CD14-positive monocyte (primary cell): ENCODE data around the gene IL7R. TPM values are rescaled to one million over a fixed set of nuclear protein-coding genes. Genes with fewer than 3 reads are reported as not detected.

Experiments
- DNase-seq, 3 donors: peaks; one replicate each; pipeline ENCODE4 v3.0.0-alpha.2; 2011 to 2022
- H2AFZ ChIP-seq: 2 replicates; pipeline ENCODE4 v1.6.0; 2012; ENCODE audit warnings: mild to moderate bottlenecking, low read depth, low read length, inconsistent platforms; ENCODE audit not compliant: insufficient read depth, poor library complexity, severe bottlenecking
- H3K27ac ChIP-seq, 2 donors: 1 replicate in 1 of 2; 2 replicates in 1 of 2; pipeline ENCODE4 v1.5.1; 2012 to 2013; ENCODE audit warnings: low read length in 2 of 2, control low read depth in 1 of 2, inconsistent platforms in 1 of 2, low read depth in 1 of 2, mild to moderate bottlenecking in 1 of 2
- H3K27me3 ChIP-seq, 2 donors: one replicate each; pipeline versions ENCODE4 v1.6.0 to v1.6.1; 2011 to 2013; ENCODE audit warnings: low read length in 2 of 2; ENCODE audit not compliant: control insufficient read depth in 2 of 2, insufficient read depth in 2 of 2
- H3K36me3 ChIP-seq, 2 donors: replicated peaks in 1 of 2; 1 replicate in 1 of 2; 2 replicates in 1 of 2; pipeline versions ENCODE4 v1.5.1 to v1.6.1; 2012 to 2013; ENCODE audit warnings: low read length in 2 of 2, control low read depth in 1 of 2, inconsistent platforms in 1 of 2, mild to moderate bottlenecking in 1 of 2; ENCODE audit not compliant: insufficient read depth in 2 of 2, control insufficient read depth in 1 of 2
- H3K4me1 ChIP-seq, 2 donors: 1 replicate in 1 of 2; 2 replicates in 1 of 2; pipeline versions ENCODE4 v1.5.1 to v1.6.1; 2012 to 2013; ENCODE audit warnings: low read length in 2 of 2, control low read depth in 1 of 2, inconsistent platforms in 1 of 2, mild to moderate bottlenecking in 1 of 2, moderate library complexity in 1 of 2; ENCODE audit not compliant: insufficient read depth in 2 of 2, control insufficient read depth in 1 of 2
- H3K4me2 ChIP-seq: replicated peaks from 2 replicates; pipeline ENCODE3; 2012; ENCODE audit warnings: low read length, moderate library complexity, mild to moderate bottlenecking; ENCODE audit not compliant: poor library complexity, severe bottlenecking; ENCODE audit errors: extremely low read depth
- H3K4me3 ChIP-seq, 3 experiments: fragments of 200-600 bp in 1 of 3; sonication (generic) in 1 of 3; replicated peaks in 1 of 3; 1 replicate in 2 of 3; 2 replicates in 1 of 3; pipeline ENCODE4 v1.5.1; 2011 to 2013; ENCODE audit warnings: low read length in 3 of 3, mild to moderate bottlenecking in 3 of 3, control low read depth in 2 of 3, low read depth in 2 of 3, inconsistent platforms in 1 of 3, moderate library complexity in 1 of 3
- H3K79me2 ChIP-seq: 2 replicates; pipeline ENCODE4 v1.6.0; 2012; ENCODE audit warnings: mild to moderate bottlenecking, control low read depth, inconsistent platforms, low read length, moderate library complexity; ENCODE audit not compliant: insufficient read depth
- H3K9ac ChIP-seq: 2 replicates; pipeline ENCODE4 v1.6.0; 2017; ENCODE audit warnings: low read length, mild to moderate bottlenecking; ENCODE audit not compliant: insufficient read depth, poor library complexity, severe bottlenecking
- H3K9me3 ChIP-seq, 2 donors: replicated peaks in 1 of 2; 1 replicate in 1 of 2; 2 replicates in 1 of 2; pipeline versions ENCODE4 v1.5.1 to v1.6.1; 2012 to 2013; ENCODE audit warnings: low read length in 2 of 2, control low read depth in 1 of 2; ENCODE audit not compliant: control insufficient read depth in 1 of 2, insufficient read depth in 1 of 2
- H4K20me1 ChIP-seq: 2 replicates; pipeline ENCODE4 v1.6.0; 2012; ENCODE audit warnings: mild to moderate bottlenecking, low read length, control low read depth, moderate library complexity; ENCODE audit not compliant: insufficient read depth
- H3K27ac Mint-ChIP-seq, 7 donors: one replicate each; pipeline ENCODE4 v1.8.0; 2020; ENCODE audit warnings: mild to moderate bottlenecking in 7 of 7, mixed read lengths in 7 of 7, moderate library complexity in 6 of 7, inconsistent platforms in 2 of 7
- H3K27me3 Mint-ChIP-seq, 3 donors: one replicate each; pipeline ENCODE4 v1.8.0; 2021 to 2022; ENCODE audit warnings: low read depth in 3 of 3, mild to moderate bottlenecking in 3 of 3, mixed read lengths in 3 of 3, moderate library complexity in 3 of 3, inconsistent platforms in 1 of 3
- H3K36me3 Mint-ChIP-seq, 2 donors: one replicate each; pipeline ENCODE4 v1.8.0; 2020; ENCODE audit warnings: mixed read lengths in 2 of 2, inconsistent platforms in 1 of 2, mild to moderate bottlenecking in 1 of 2
- H3K4me1 Mint-ChIP-seq: one replicate; pipeline ENCODE4 v1.8.0; 2020; ENCODE audit warnings: mild to moderate bottlenecking, mixed read lengths
- H3K4me3 Mint-ChIP-seq, 2 donors: one replicate each; pipeline ENCODE4 v1.8.0; 2020; ENCODE audit warnings: mild to moderate bottlenecking in 2 of 2, mixed read lengths in 2 of 2, moderate library complexity in 1 of 2
- H3K9me3 Mint-ChIP-seq, 7 donors: one replicate each; pipeline ENCODE4 v1.8.0; 2020 to 2022; ENCODE audit warnings: mixed read lengths in 7 of 7, mild to moderate bottlenecking in 6 of 7, moderate library complexity in 6 of 7, inconsistent platforms in 2 of 7
- WGBS: methylation state at CpG from one replicate; pipeline ENCODE4 v1.1.5; 2013; ENCODE audit warnings: missing lambda C conversion rate; ENCODE audit not compliant: insufficient coverage; 5-methylcytosine and 5-hydroxymethylcytosine counted together
- intact Hi-C, 2 donors: fragments of 100-400 bp; cut with micrococcal nuclease; formaldehyde crosslinking; loops; one replicate each; pipeline versions ENCODE4 v1.15.0 to v1.15.1; 2023
- polyA plus RNA-seq, 3 donors: library from polyadenylated mRNA; depleted of rRNA in 1 of 3; unstranded in 2 of 3; stranded (reverse) in 1 of 3; fragments of 300-500 nt in 2 of 3; fragments of >200 nt in 1 of 3; fragmentation: Illumina TruSeq in 2 of 3; gene quantifications; 1 replicate in 2 of 3; 2 replicates in 1 of 3; pipeline ENCODE4 v1.2.3, GENCODE V29; 2012 to 2021
- TF ChIP-seq, protein P1 (sequence below): fragments of 200-600 bp; IDR thresholded peaks from one replicate; pipeline ENCODE4 v1.8.0; 2022; ENCODE audit warnings: antibody characterized with exemption, mild to moderate bottlenecking

Gene IL7R
- polyA plus RNA-seq, 3 donors = 0.12 to 1.9 (median 1.1) TPM

DNA sequence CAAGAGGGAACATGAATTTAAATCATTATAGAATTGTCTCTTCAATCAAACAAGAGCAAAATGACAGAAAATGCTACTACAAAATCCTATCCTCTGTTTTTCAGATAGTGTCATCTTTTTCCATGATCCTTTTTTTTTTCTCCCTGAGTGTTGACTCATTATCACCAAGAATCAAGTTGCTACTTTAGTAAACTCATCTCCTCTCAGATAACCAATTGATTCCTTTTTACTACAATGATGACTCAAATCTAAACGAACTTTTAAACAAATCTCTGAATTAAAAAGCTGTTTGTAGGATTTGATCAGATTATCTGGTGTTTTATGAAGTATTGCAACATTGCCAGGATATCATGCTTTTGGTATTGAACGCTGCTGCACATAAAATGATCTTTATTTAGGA is 23.9 kb upstream of the IL7R start:
- Histone ChIP-seq H3K4me3 (no peak overlapping the region), H4K20me1 (no peaks in the 10 kb centered on the region), H3K9ac (no peak overlapping the region), H3K27ac (no peak overlapping the region), H3K79me2 (no peaks in the 10 kb centered on the region), H2AFZ (no peak overlapping the region), H3K27me3 (no peaks in the 10 kb centered on the region), H3K4me1 (no peaks in the 10 kb centered on the region), H3K9me3 (no peaks in the 10 kb centered on the region), H3K4me2 (no peak overlapping the region), H3K36me3 (no peaks in the 10 kb centered on the region)
- Mint-ChIP-seq H3K4me1 (no peaks in the 10 kb centered on the region), H3K27ac (no peak overlapping the region), H3K27me3 (no peaks in the 10 kb centered on the region), H3K36me3 (no peaks in the 10 kb centered on the region), H3K4me3 (no peak overlapping the region), H3K9me3 (peaks cover 0 to 1% (median 0%) of the 10 kb centered on the region in 7 donors)
- DNase-seq = no peak
- intact Hi-C loops = no loop called here
- WGBS = no CpG with 5 or more reads among the region's 2 CpGs
- TF ChIP-seq, protein P1, sequence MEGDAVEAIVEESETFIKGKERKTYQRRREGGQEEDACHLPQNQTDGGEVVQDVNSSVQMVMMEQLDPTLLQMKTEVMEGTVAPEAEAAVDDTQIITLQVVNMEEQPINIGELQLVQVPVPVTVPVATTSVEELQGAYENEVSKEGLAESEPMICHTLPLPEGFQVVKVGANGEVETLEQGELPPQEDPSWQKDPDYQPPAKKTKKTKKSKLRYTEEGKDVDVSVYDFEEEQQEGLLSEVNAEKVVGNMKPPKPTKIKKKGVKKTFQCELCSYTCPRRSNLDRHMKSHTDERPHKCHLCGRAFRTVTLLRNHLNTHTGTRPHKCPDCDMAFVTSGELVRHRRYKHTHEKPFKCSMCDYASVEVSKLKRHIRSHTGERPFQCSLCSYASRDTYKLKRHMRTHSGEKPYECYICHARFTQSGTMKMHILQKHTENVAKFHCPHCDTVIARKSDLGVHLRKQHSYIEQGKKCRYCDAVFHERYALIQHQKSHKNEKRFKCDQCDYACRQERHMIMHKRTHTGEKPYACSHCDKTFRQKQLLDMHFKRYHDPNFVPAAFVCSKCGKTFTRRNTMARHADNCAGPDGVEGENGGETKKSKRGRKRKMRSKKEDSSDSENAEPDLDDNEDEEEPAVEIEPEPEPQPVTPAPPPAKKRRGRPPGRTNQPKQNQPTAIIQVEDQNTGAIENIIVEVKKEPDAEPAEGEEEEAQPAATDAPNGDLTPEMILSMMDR = no peak

DNA sequence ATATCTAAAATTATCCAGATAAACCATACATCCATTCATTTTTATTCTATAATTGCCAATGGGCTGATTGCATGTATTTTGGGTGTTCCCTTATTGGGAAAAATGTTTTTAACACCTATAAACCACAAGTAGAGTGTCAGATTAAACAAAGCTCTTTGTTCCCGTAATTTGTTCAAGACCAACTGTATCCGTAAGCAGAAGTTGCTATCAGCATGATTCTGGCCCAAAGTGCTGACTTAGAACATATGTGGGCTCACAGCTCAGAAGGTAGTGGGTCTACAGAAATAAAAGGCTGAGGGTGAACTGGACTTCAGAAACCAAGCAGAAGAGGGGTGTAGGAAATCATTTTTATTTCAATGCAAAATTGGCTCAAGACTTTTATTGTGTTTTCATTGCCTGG is 23.5 kb upstream of the IL7R start:
- Mint-ChIP-seq H3K27me3 (no peaks in the 10 kb centered on the region), H3K36me3 (no peaks in the 10 kb centered on the region), H3K9me3 (peaks cover 0 to 1% (median 0%) of the 10 kb centered on the region in 7 donors), H3K27ac (no peak overlapping the region), H3K4me3 (no peak overlapping the region), H3K4me1 (no peaks in the 10 kb centered on the region)
- H3K4me2 ChIP-seq = no peak overlapping the region
- intact Hi-C loops = no loop called here
- no peaks in the 10 kb centered on the region for H3K36me3 ChIP-seq
- no peaks in the 10 kb centered on the region for H3K9me3 ChIP-seq
- H3K79me2 ChIP-seq = no peaks in the 10 kb centered on the region
- TF ChIP-seq, protein P1 = no peak
- no peaks in the 10 kb centered on the region for H3K27me3 ChIP-seq
- H4K20me1 ChIP-seq = no peaks in the 10 kb centered on the region
- no peak for DNase-seq
- 80% methylated on average over 2 of the region's 2 CpGs for WGBS
- no peak overlapping the region for H3K27ac ChIP-seq
- H3K4me3 ChIP-seq = no peak overlapping the region
- H3K4me1 ChIP-seq = no peaks in the 10 kb centered on the region
- H2AFZ ChIP-seq = no peak overlapping the region
- no peak overlapping the region for H3K9ac ChIP-seq
